ENCODE measurements around the gene UBA5. TPM values are rescaled to one million over a fixed set of nuclear protein-coding genes. Genes with fewer than 3 reads are reported as not detected.
"Not testable (repeated sequence)": the region's sequence is repeated elsewhere in the genome, so short reads cannot be mapped to it uniquely, and the experiment has no call there.

Gene UBA5
- 46.3 and 61.2 TPM in 2 replicates for total RNA-seq (2014; rRNA removed; shearing (Covaris generic))
- 48.1 and 58.3 TPM in 2 replicates for polyA plus RNA-seq (2016; fragmentation: Nextera tagmentation; extraction: Ambion mirVana)

DNA sequence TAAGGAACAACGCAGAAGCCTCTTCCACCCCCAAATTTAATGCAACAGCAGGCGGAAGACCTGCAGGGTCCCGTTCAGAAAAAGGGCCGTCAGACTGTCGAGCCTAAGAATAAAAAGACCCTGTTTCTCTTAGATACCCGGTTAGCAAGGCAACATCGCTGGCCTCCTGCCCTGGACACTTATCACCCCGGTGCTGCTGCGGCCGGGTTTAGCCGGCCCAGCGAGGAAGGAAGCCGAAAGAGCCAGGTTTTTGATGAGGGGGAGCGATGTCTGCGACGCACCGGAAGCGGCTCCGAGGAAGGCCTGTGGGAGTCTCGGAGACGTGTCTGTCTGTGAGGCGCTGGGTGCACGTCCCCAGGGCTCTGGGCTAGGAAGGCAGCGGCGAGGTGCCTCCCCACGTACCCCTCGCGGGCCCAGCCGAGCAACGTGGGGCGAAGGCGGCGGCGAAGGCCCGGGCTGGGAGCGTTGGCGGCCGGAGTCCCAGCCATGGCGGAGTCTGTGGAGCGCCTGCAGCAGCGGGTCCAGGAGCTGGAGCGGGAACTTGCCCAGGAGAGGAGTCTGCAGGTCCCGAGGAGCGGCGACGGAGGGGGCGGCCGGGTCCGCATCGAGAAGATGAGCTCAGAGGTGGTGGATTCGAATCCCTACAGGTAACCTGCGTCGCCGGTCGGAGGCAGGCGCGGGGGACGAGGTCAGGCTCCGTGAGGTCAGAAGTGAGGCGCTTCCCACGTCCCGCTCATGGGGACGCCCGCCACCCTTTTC lies at the start of gene UBA5:
Gene UBA5 (plus strand): TSS at position 278 of the 759 bp plus-strand sequence. CDS start 209 bp downstream, at position 487.
- in situ Hi-C loops (cut with MboI): no loop called here
- peak; percentile 84 for DNase-seq
- H3K79me2 ChIP-seq (ENCODE audit: insufficient read depth): peaks cover 84% of the 10 kb centered on the region

DNA sequence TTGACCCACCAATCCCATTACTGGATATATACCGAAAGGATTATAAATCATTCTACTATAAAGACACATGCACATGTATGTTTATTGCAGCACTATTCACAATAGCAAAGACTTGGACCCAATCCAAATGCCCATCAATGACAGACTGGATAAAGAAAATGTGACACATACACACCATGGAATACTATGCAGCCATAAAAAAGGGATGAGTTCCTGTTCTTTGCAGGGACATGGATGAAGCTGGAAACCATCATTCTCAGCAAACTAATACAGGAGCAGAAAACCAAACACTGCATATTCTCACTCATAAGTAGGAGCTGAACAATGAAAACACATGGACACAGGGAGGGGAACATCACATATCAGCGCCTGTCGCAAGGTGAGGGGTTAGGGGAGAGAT lies 44.8 kb upstream of the UBA5 start:
- 95% methylated on average over 3 of the region's 3 CpGs for WGBS, 2 experiments (ENCODE audit: low coverage in 1 of 2, low lambda C conversion rate in 2 of 2, missing lambda C conversion rate in 2 of 2)
- H3F3A ChIP-seq (ENCODE audit: insufficient read depth); DNase-seq; H3K79me2 ChIP-seq (ENCODE audit: insufficient read depth); H2AFZ ChIP-seq; in situ Hi-C loops (cut with MboI); H3K9me2 ChIP-seq (ENCODE audit: insufficient read depth); H3K27ac ChIP-seq; H3K9me3 ChIP-seq (ENCODE audit: low read depth); H4K20me1 ChIP-seq (ENCODE audit: insufficient read depth); H3K4me2 ChIP-seq (ENCODE audit: unreplicated experiment); H3K4me3 ChIP-seq; H3K4me1 ChIP-seq (ENCODE audit: insufficient read depth); H3K27me3 ChIP-seq (replicated peaks; ENCODE audit: insufficient read depth); H3K36me3 ChIP-seq (ENCODE audit: low read depth); H3K9ac ChIP-seq: not testable (repeated sequence)

More for the DNA sequence above, at the start of gene UBA5:
- Histone ChIP-seq H3K9me3 (ENCODE audit: low read depth) (no peaks in the 10 kb centered on the region), H3K27ac (peak within 1 kb of the TSS; percentile 96), H2AFZ (peak within 1 kb of the TSS; percentile 97), H3K9ac (peak within 1 kb of the TSS; percentile 94), H3K27me3 (replicated peaks; ENCODE audit: insufficient read depth) (no peaks in the 10 kb centered on the region), H3K4me1 (ENCODE audit: insufficient read depth) (peaks cover 34% of the 10 kb centered on the region), H3K36me3 (ENCODE audit: low read depth) (no peaks in the 10 kb centered on the region), H4K20me1 (ENCODE audit: insufficient read depth) (no peaks in the 10 kb centered on the region; the same call in 1 of the 2 replicates), H3K4me3 (peak within 1 kb of the TSS; percentile 94), H3K9me2 (ENCODE audit: insufficient read depth) (no peaks in the 10 kb centered on the region), H3K4me2 (ENCODE audit: unreplicated experiment) (peak within 1 kb of the TSS; percentile 88), H3F3A (ENCODE audit: insufficient read depth) (peaks cover 12% of the 10 kb centered on the region)
- TF ChIP-seq EZH2phosphoT487 (IDR thresholded peaks at IDR 0.05; ENCODE audit: insufficient read depth, low read depth) (no peak), EZH2 (IDR thresholded peaks at IDR 0.05; ENCODE audit: insufficient read depth, poor library complexity, severe bottlenecking) (no peak)
- 0 to 1% methylated on average over 57 to 59 of the region's 64 CpGs for WGBS, 2 experiments (ENCODE audit: low coverage in 1 of 2, low lambda C conversion rate in 2 of 2, missing lambda C conversion rate in 2 of 2)

DNA sequence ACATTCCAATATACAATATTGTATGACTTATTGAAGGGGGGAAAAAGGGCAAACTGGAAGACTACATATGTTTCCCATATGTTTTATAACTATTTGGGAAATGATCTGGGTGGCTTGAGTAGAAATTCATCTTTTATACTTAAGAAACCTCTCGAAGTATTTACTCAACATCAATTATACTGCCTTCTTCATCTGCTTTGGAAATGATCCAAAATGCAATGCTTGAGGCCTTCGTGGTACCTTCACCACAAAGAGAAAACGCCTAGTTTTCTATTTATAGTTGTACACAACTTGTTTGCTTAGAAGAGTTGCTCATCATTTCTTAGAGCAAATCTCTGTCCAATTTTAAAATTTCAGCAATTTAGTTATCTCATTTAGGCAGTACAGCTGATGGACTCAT lies 44.2 kb upstream of the UBA5 start:
- DNase-seq: no peak
- in situ Hi-C loops (cut with MboI): no loop called here
- H3K4me3 ChIP-seq: no peak overlapping the region
- no peaks in the 10 kb centered on the region for H3K9me2 ChIP-seq (ENCODE audit: insufficient read depth)
- H3K79me2 ChIP-seq (ENCODE audit: insufficient read depth): no peaks in the 10 kb centered on the region
- H3F3A ChIP-seq (ENCODE audit: insufficient read depth): peaks cover 6% of the 10 kb centered on the region; the same call in 1 of the 2 replicates
- TF ChIP-seq EZH2phosphoT487 (IDR thresholded peaks at IDR 0.05; ENCODE audit: insufficient read depth, low read depth) (no peak), EZH2 (IDR thresholded peaks at IDR 0.05; ENCODE audit: insufficient read depth, poor library complexity, severe bottlenecking) (no peak)
- H3K4me2 ChIP-seq (ENCODE audit: unreplicated experiment): no peak overlapping the region
- 26 to 29% methylated on average over 3 of the region's 3 CpGs for WGBS, 2 experiments (ENCODE audit: low coverage in 1 of 2, low lambda C conversion rate in 2 of 2, missing lambda C conversion rate in 2 of 2)
- H3K27ac ChIP-seq: no peak overlapping the region
- H4K20me1 ChIP-seq (ENCODE audit: insufficient read depth): no peaks in the 10 kb centered on the region
- peaks cover 3% of the 10 kb centered on the region; the same call in 1 of the 2 replicates for H3K36me3 ChIP-seq (ENCODE audit: low read depth)
- H3K27me3 ChIP-seq (replicated peaks; ENCODE audit: insufficient read depth): no peaks in the 10 kb centered on the region
- peaks cover 6% of the 10 kb centered on the region; the same call in 1 of the 2 replicates for H3K4me1 ChIP-seq (ENCODE audit: insufficient read depth)
- H3K9me3 ChIP-seq (ENCODE audit: low read depth): no peaks in the 10 kb centered on the region
- no peak overlapping the region for H3K9ac ChIP-seq
- H2AFZ ChIP-seq: no peak overlapping the region

DNA sequence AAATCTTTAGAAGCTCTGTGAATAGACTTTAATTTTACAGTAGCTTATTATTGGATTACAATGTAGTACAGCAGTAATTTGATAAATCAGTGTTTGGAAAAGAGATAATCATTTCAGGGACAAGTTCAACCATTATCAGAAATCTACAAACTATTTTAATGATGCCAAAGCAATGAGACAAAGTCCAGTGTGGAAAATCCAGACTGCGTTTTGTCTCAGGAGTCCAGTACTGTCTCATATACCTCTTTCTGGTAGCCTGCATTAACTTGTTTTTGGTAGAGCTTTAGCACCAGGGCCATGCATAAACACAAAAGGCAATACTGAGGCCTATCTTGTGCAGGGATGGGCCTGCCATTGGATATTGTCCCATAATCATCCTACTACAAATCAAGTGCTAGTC lies 43.3 kb upstream of the UBA5 start:
- H3K4me3 ChIP-seq: no peak overlapping the region
- H3K9me3 ChIP-seq (ENCODE audit: low read depth): no peaks in the 10 kb centered on the region
- in situ Hi-C loops (cut with MboI): no loop called here
- peaks cover 6% of the 10 kb centered on the region; the same call in 1 of the 2 replicates for H3F3A ChIP-seq (ENCODE audit: insufficient read depth)
- H3K27ac ChIP-seq: no peak overlapping the region
- peaks cover 6% of the 10 kb centered on the region; the same call in 1 of the 2 replicates for H3K36me3 ChIP-seq (ENCODE audit: low read depth)
- H4K20me1 ChIP-seq (ENCODE audit: insufficient read depth): no peaks in the 10 kb centered on the region
- TF ChIP-seq EZH2 (IDR thresholded peaks at IDR 0.05; ENCODE audit: insufficient read depth, poor library complexity, severe bottlenecking) (no peak), EZH2phosphoT487 (IDR thresholded peaks at IDR 0.05; ENCODE audit: insufficient read depth, low read depth) (no peak)
- H3K9me2 ChIP-seq (ENCODE audit: insufficient read depth): no peaks in the 10 kb centered on the region
- no peak overlapping the region for H3K9ac ChIP-seq
- no peaks in the 10 kb centered on the region for H3K27me3 ChIP-seq (replicated peaks; ENCODE audit: insufficient read depth)
- DNase-seq: no peak
- H3K4me2 ChIP-seq (ENCODE audit: unreplicated experiment): no peak overlapping the region
- no peaks in the 10 kb centered on the region for H3K79me2 ChIP-seq (ENCODE audit: insufficient read depth)
- peaks cover 6% of the 10 kb centered on the region; the same call in 1 of the 2 replicates for H3K4me1 ChIP-seq (ENCODE audit: insufficient read depth)
- H2AFZ ChIP-seq: no peak overlapping the region
- WGBS, 2 experiments (ENCODE audit: low coverage in 1 of 2, low lambda C conversion rate in 2 of 2, missing lambda C conversion rate in 2 of 2): 96 to 97% methylated on average over 1 of the region's 1 CpG
